Medulla oblongata (tissue), 1 donor: Measurements from ENCODE around the gene FKBP4.

Experiments
- DNase-seq: peaks from one replicate; pipeline ENCODE4 v3.0.0-alpha.2; 2015; ENCODE audit errors: extremely low spot score

FKBP4 gene

GRCh38 chr12:2779281-2779680 lies 15.5 kb upstream of the FKBP4 start:
- DNase-seq: no peak

GRCh38 chr12:2783936-2784600 lies 10.7 kb upstream of the FKBP4 start:
- peak; percentile 77 for DNase-seq

DNA sequence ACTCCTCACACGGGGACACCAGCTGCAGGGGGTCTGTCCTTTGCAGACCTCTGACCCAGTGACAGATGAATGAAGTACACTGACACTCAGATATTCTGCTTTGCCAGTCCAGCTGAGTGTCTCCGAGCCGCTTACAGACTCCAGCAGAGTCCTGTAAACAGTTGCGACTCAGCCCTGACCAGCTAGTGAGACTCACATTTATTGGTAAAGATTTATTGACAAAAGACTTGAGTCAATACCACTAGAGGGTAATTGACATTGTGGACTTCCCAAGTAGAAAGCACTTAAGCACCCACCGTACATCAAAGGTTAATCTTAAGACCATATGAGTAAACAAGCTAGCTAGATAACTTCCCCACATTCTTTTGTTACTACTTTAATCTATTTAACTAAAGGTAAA lies 9.8 kb upstream of the FKBP4 start:
- DNase-seq: no peak

- no peak for DNase-seq
These were observed 3.7 kb upstream of the FKBP4 start for GRCh38 chr12:2791089-2791488.

GRCh38 chr12:2792671-2793500 lies 1.9 kb upstream of the FKBP4 start:
- DNase-seq: no peak

- no peak for DNase-seq
These were observed 1.2 kb upstream of the FKBP4 start for GRCh38 chr12:2793561-2793960.

- peak; percentile 87 for DNase-seq
These were observed 507 bp upstream of the FKBP4 start for GRCh38 chr12:2794191-2794735.

DNA sequence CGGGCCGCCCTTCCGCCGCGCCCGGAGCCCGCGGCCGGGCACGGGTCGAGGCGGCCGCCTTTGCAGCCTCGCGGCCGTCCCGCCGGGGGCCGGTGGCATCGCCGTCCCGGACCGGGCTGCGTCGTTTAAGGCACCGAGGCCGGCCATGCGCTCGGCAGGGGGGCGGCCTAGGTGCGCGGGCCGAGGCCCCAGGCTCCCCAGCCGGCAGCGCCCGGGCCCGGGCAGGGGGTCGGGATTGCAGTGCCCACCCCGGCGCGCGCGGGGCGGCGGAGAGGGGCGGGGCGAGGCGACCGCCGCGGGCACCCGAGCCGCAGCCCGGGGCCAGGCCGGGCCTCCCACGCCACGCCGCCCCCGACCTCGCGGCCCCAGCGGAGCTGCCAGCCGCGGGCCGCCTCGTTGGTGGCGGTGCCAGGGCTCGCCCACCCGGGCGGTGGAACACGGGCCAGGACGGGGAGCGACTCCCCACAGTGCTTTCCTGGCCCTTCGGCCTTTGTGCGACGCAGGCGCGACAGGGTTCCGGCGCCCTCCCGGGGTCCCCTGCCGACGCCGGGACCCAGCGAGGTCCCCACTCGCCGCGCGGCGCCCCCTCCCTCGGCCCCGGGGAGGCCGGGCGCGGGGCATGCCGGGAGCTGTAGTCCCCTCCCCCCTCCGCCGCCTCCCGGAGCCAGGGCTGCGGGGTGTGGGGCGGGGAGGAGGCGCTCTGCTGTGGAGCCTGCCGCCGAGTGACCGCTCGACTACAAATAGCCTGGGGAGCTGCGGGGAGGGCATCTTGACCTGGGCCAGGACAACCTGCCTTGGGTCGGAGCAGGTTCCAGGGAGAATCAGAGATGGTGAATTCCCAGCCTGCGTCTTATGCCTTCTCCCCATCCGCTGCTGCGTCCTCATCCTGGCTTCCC lies 769 bp downstream of the FKBP4 start:
- DNase-seq: peak; percentile 92

- peak; percentile 45 for DNase-seq
These were observed 1.5 kb downstream of the FKBP4 start for GRCh38 chr12:2796187-2796666.

- DNase-seq: no peak
These were observed 3.1 kb downstream of the FKBP4 start for GRCh38 chr12:2797721-2798418.

GRCh38 chr12:2800046-2800570 lies 5.3 kb downstream of the FKBP4 start:
- no peak for DNase-seq

DNA sequence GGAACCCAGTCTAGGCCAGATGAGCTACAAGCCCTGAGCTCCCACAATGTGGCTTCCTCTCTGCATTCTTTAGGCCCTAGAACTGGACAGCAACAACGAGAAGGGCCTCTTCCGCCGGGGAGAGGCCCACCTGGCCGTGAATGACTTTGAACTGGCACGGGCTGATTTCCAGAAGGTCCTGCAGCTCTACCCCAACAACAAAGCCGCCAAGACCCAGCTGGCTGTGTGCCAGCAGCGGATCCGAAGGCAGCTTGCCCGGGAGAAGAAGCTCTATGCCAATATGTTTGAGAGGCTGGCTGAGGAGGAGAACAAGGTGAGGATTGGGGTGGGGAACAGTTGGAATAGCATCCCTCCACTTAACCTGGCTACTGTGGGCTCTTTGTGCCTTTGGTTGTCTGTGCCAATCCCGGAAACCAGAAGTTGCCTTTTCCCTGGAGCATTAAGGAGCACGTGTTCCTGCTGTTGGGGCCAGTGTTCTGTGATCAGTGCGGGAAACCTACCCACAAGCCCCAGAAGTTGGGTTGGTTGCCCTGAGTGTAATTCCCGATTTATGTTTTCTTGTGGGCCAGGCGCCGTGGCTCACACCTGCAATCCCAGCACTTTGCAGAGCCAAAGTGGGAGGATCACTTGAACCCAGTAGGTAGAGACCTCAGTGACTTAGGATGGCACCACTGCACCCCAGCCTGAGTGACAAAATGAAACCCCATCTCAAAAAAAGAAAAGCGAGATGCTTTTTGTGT lies 6.4 kb downstream of the FKBP4 start:
- no peak for DNase-seq

GRCh38 chr12:2803635-2804392 lies 9.0 kb downstream of the FKBP4 start:
- DNase-seq: no peak

DNA sequence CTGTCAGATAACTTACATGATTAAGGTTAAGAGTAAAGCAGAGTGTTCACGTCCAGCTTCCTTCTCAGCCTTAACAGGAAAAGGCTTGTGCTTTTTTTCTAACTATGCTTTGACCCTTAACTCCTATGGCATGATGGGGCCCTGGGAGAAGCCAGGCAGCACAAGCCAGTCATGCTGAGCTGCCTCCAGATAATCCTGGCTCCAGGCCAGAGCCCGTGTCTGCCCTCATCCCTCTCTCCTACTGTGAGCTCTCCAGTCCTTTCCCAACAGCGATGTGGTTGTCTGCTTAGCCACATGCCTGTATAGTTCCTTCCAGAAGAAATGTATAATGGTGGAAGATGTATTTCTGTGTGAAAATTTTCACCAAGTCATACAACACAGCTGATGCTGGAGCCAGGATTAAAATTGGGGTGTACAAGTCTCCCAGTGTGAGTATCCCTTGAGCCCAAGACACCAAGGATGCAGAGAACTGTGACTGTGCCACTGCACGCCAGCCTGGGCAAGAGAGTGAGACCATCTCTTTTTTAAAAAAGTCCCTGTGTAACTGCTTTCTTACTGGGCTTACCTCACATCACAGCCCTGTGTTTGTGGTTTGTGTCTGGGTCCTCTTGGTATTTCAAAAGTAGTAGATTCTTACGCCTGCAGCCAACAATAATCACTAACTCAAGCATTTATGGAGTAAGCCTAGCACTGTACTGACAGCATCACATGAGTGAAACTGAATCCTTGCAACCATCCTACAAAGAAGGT lies 9.8 kb downstream of the FKBP4 start:
- DNase-seq: peak; percentile 72

DNA sequence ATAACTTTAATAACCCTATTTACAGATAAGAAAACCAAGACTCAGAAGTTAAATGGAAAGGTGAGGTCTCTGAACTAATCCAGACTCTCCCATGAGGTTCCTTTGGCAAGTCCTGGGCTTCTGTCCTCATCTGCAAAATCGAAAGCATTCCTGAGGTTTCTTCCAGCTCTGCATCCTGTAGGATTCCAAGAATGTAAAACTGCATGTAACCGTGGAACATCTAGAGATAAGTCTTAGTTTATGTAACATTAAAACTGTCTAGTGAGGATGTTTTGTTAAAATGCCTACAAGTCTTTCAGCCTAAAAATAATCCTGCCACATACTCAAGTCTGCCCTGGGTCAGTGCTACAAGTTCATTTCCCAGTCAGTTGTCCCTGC lies 10.4 kb downstream of the FKBP4 start:
- DNase-seq: no peak

DNA sequence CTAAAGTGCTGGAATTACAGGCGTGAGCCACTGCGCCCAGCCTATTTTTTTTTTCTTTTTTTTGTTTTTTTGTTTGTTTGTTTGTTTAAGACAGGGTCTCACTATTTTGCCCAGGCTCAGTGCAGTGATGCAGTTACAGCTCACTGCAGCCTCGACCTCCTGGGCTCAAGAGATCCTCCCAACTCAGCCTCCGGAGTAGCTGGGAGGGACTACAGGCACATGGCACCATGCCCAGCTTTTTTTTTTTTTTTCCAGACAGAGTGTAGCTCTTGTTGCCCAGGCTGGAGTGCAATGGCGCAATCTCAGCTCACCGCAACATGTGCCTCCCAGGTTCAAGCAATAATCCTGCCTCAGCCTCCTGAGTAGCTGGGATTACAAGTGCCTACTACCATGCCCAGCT lies 11.9 kb downstream of the FKBP4 start:
- no peak for DNase-seq

- no peak for DNase-seq
These were observed 17.0 kb downstream of the FKBP4 start for GRCh38 chr12:2811801-2812200.

DNA sequence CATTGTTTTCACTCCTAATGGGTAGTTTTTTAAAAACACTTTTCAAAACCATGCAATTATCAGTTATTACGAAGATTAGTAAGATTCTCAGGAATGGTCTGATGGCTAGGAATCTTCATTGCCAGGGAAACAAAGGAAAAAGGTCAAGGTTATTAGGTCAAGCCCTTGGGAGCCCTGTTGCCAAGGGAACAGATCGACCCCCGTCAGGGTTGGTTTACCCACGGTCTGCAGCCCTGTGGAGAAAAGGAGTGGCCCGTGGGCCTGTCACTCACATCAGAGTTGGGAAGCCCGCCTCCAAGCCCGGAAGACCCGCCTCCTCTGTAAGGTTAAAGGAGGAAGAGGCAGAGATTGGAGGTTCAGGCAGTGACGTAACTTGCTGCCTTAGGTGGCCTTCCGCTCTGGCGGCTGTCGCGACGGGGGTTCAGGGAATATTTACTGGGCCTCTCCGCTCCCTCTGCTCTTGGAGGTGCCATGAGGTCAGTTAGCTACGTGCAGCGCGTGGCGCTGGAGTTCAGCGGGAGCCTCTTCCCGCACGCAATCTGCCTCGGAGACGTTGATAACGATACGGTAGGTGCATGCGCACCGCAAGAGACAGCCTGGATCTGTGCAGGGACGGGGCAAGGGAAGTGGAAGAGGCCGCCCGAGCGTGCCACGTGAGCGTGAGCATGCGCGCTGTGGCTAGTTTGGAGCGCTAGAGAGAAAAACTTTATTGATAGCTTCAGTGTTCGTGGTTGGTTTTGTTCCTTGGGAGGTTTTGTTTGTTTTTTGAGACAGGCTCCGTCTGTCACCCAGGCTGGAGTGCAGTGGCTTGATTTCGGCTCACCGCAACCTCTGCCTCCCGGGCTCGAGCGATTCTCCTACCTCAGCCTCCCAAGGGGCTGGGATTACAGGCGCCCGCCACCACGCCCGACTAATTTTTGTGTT lies 17.8 kb downstream of the FKBP4 start, which contains the start of gene ITFG2:
ITFG2 (plus strand) TSS at position 379 of the 924 bp plus-strand sequence; CDS start at position 472, 93 bp downstream.
- peak; percentile 100 for DNase-seq
